ENCODE data around the gene SYT7.
"Not testable (repeated sequence)": the region's sequence is repeated elsewhere in the genome, so short reads cannot be mapped to it uniquely, and the experiment has no call there.

The SYT7 gene

DNA sequence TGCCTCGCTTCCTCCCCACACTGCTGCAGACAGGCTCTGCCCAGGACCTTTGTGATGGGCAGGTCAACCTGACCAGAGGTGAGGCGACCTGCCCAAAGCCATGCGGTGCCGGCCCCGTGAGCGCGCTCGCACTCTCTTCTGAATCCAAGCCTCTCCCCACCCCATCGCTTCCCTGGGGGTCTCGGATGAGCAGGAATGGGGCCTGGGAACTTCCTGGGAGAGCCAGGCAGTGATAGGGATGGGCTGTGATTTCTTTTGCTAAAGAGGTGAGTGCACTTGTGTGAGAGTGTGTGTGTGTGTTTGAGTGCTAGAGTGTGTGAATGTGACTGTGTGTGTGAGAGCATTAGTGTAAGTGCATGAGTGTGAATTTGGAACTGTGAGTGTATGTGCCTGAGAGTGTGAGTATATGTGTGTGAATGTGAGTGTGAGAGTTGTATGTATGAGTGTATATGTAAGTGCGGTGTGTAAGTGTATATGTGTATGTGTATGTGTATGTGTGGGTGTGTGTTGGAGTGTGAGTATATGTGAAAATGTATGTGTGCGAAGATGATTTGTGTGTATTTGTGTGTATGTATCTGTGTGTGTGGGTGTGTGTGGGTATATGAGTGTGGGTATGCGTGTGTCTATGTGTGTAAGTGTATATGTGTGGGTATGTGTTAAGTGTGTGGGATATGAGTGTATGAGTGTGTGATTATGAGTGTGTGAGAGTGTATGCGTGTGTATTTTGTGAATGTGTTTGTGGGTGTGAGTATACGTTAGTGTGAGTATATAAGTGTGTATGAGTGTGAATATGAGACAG lies 84.1 kb downstream of the SYT7 start:
- no peak for DNase-seq (ENCODE audit: low read depth in 2 of 2)

- no peak for DNase-seq (ENCODE audit: low read depth in 2 of 2)
These were observed 84.9 kb downstream of the SYT7 start for GRCh38 chr11:61495801-61496601.

- DNase-seq (ENCODE audit: low read depth in 2 of 2), result no peak
These were observed 86.4 kb downstream of the SYT7 start for GRCh38 chr11:61494381-61494961.

DNA sequence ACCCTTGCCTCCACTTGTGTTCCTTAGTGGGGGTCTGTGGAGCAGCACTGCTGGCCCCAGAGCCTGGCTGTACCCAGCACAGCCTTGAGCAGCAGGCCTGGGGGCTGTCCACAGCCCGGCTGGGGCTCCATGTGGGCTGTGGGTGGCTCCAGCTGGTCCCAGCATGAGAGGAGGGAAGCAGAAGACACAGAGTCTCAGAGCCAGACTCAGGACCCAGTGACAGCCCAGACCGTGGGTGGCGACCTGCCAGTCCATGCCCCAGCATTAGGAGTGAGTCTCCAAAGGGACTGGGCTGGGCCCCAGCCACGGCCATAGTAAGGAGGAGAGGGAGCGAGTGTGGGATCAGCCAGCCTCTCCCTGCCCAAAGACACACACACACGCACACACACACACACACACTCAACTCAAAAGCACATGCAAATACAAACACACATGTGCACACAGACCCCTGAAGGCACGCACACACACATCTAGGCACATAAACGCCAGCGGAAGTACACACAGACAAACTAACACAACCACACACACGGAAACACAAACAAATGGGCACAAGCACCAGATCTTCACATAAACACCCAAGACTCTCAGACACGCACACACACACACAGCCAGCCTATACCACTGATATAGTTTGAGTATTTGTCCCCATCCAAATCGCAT lies 89.0 kb downstream of the SYT7 start:
- DNase-seq (ENCODE audit: low read depth in 2 of 2), result no peak

DNA sequence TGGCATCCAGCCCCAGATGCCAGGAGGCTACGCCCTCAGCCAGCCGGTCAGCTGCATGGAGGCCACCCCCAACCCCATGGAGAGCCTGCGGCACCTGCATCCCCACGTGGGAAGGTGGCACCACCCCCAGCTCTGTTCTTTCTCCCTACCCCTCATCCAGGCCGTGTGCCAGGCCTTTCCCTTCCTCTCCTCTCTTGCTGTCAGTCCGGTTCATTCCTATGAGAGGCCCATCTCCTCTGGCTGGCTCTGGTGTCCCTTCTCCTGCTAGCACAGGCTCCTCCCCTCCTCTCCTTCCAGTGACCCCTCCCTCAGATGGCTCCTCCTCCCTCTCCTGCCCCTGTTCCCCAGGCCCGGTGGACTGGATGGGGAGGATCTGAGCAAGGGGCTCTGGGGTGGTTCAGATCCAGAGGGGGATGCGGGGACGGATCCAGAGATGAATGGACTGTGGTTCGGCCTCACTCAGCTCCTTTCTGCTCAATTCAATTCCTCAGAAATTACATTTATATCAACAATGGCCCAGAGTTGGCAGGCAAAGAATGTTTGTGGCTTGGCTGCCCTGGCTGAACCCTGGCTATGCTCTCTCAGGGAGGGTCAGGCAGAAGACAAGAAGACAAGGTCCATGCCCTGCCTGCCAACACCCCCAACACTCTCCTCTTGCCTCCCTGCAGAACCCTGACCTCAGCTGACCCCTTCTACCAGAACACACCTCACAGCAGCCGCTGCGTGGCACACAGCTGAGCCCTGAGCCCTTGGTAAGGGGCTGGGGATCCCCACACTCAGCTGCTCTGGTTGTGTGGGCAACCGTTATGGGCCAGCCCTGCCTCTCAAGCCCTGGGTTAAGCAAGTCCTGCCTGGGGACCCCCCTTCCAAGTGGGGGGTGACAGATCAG lies 90.8 kb downstream of the SYT7 start:
- DNase-seq (ENCODE audit: low read depth in 2 of 2), result no peak

- no peak for DNase-seq (ENCODE audit: low read depth in 2 of 2)
These were observed 92.1 kb downstream of the SYT7 start for GRCh38 chr11:61488651-61489291.

DNA sequence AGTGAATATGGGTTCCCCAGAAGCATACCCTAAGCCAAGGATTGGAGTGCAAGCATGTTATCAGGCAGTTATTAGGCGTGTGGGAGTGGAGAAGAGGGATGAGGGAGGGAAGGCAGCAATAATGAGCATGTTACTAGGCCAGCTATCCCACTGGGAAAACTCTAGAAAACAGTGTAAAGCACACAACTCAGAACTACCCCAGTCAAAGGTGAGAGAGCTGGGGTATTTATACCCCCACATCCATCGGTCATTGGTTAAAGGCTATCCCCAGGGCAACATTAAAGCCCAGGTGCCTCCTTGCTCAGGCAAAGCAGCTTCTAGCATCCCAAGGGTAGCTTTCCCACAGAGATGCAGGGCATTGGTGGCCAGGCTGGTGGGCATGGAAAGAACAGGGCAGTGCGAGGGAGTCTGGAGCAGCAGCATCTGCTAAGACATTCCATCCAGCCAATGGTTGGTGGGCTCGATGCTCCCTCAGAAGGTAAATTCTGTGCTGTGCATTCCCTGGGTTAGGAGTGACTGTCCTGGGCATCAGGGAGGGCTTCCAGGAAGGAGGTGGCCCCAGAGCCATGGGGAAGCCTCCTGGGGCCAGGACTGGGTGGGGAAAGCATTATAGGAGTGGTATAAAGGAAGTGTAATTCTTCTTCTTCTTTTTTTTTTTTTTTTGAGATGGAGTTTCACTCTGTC lies 93.4 kb downstream of the SYT7 start:
- DNase-seq (ENCODE audit: low read depth in 2 of 2), result no peak

DNA sequence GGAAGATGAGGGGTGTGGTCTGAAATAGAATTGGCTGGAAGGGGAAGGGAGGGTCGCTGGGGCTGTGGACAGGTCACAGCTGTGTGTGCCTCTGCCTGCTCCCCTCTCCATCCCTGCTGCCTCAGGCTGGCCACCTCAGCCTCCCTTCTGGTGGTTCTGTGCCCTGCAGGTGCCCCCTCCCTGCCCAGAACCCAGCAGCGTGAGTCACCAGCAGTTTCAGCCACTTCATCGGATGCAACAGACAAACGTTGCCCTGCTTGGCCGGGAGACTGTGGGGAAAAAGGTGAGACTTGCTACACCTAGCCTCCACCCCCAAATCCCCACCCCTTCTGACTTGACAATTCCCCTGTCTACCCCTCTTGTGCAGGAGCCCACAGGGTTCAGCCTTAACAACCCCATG lies 94.1 kb downstream of the SYT7 start:
- no peak for DNase-seq (ENCODE audit: low read depth in 2 of 2)

GRCh38 chr11:61486011-61486620 lies 94.8 kb downstream of the SYT7 start:
- DNase-seq (ENCODE audit: low read depth in 2 of 2), result no peak

DNA sequence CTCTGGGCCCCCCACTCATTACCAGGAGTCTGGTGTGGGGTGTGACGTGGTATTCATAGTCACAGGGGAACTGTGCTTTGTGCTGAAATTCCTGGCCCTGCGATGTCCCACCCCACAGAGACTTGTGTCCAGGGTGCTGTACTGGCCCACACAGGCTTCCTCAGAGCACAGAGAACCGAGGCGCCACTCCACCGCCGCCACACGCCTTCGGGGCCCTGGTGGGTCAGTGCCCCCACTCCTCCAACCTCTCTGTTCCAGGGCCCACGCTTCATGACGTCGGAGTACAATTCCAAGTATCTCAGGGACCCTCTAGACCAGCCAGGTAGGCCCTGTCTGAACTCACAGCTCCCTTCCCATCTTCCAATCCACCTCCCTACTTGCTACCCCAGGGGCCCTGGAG lies 95.8 kb downstream of the SYT7 start:
- no peak for DNase-seq (ENCODE audit: low read depth in 2 of 2)

- no peak for DNase-seq (ENCODE audit: low read depth in 2 of 2)
These were observed 96.3 kb downstream of the SYT7 start for GRCh38 chr11:61484541-61484940.

DNA sequence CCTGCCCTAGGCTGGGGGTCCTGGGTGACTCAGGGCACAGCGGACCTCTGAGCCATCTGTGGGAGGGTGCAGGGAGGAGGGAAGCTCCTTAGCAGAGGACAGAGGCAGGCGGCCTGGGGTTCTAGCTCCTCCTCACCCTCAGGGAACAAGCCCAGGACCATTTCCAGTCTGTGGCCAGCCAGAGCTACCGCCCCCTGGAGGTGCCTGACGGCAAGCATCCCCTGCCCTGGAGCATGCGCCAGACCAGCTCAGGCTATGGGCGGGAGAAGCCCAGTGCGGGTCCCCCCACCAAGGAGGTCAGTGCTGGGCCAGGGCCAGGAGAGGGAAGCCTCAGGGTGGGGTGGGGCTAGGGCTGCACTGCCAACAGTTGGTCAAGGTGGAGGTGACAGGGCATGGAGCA lies 98.4 kb downstream of the SYT7 start:
- peak; percentile 3 to 15 for DNase-seq (ENCODE audit: low read depth in 2 of 2)

- DNase-seq (ENCODE audit: low read depth in 2 of 2), result no peak
These were observed 99.1 kb downstream of the SYT7 start for GRCh38 chr11:61481806-61482205.

DNA sequence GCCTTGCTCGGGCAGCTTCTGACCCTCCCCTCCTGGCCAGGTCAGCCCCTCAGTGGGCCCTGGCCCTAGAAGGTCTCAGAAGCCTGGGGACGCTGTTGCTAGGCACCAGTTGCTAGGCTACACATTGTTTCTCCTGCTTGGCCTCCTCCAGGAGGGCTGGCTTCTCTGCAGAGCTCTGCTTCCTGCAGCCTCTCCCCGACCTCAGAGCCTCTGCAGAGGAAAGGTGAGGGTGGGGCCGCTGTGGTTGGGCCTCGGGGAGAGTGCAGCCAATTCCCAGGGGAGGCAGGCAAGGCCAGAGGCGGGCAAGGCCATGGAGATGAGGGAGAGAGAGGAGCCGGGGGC lies 99.9 kb downstream of the SYT7 start:
- no peak for DNase-seq (ENCODE audit: low read depth in 2 of 2)

GRCh38 chr11:61480261-61480993 lies 100.4 kb downstream of the SYT7 start:
- DNase-seq (ENCODE audit: low read depth in 2 of 2), result no peak

DNA sequence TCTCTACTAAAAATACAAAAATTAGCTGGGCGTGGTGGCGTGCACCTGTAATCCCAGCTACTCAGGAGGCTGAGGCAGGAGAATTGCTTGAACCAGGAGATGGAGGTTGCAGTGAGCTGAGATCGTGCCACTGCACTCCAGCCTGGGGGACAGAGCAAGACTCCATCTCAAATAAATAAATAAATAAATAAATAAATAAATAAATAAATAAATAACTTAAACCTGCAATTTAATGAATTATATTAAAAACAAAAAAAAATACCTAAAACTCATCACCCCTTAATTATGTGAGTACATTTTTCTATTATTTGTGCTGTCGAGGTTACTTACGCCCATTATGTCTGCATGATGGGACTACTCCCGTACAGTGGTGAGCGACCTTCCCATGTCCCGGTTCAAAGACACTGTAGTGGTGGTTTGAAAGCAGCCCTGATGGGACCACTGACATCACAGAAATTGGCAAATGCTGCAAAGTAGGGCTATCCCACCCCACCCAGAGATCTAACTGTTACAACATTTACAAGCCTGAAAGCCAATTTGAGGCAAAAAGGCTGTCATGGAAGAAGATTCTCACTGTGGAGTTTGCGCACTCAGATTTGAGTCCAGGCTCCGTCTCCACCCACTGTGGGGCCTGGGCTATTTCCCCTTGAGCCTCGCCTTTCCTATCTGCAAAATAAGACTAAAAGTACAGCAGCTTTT lies 101.4 kb downstream of the SYT7 start:
- DNase-seq (ENCODE audit: low read depth in 2 of 2), result not testable (repeated sequence)

GRCh38 chr11:61477727-61478148 lies 103.1 kb downstream of the SYT7 start:
- DNase-seq (ENCODE audit: low read depth in 2 of 2), result peak; percentile 45 to 54

- DNase-seq (ENCODE audit: low read depth in 2 of 2), result no peak
These were observed 103.8 kb downstream of the SYT7 start for GRCh38 chr11:61477126-61477525.

Data from stimulated activated CD4-positive, alpha-beta T cell treated with anti-CD3 and anti-CD28 coated beads, Interleukin-1b, Interleukin-23, amount 100 ng/mL, for 4 hours (primary cell).